HG03025 (cell line): ENCODE data around the gene MAPK4.
"Not testable (repeated sequence)": the region's sequence is repeated elsewhere in the genome, so short reads cannot be mapped to it uniquely, and the experiment has no call there.

Source experiments
- ATAC-seq: cut with Tn5 transposase; IDR thresholded peaks from one replicate; pipeline ENCODE4 v1.9.1; 2021; ENCODE audit warnings: mild to moderate bottlenecking, moderate library complexity; ENCODE audit not compliant: unreplicated experiment, low FRiP score

MAPK4 gene

DNA sequence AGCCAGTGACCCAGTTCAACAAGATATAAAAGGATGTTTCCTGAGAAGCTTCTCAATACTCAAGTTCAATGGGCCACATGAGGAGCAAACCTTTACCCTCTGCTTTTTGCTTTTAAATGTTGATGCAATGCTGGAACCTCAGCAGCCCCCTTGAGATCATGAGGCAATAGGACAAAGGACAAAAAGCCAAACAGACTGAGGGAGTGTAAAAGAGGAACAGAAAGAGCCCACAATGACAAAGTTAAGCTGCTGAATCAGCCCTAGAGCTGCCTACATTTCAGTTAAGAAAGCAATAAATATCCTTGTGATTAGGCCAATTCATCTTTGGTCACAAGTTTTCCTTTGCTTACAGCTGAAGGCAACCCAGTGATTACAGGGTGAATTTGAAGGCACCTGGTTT is 183.1 kb downstream of the MAPK4 start:
- no peak for ATAC-seq

DNA sequence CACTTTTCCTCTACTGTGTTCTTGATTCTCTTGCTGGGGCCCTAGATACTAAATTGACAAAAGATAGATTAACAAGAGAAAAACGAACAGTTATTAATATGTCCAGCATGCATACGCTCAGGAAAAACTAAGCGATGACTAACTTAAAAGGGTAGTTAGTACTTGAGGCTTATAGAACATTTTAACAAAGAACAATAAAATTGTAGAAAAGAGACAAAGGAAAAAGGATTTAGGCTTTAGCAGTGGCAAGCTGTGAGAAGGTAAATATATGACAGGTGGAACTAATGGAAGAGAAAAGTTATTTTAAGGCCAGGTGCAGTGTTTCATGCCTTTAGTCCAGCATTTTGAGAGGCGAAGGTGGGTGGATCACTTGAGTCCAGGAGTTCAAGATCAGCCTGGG is 184.4 kb downstream of the MAPK4 start:
- ATAC-seq: no peak

DNA sequence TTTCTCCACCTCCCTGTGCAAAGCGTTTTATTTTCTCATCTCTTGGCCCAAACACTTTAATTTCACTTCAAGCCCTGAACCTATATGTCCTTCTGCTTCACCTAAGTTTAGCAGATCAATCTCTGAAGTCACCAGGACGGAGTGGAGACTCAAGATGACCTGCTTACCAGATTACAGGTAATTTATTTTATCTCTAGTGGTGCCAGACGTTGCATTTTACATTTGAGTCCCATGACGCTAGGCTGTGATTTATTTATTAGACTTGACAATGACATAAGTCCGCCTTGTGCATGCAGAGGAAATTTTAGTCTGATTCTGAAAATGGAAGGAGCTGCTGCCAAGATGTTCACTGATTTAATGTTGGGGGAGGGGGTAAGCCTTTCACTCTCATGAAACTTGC is 186.1 kb downstream of the MAPK4 start:
- no peak for ATAC-seq

DNA sequence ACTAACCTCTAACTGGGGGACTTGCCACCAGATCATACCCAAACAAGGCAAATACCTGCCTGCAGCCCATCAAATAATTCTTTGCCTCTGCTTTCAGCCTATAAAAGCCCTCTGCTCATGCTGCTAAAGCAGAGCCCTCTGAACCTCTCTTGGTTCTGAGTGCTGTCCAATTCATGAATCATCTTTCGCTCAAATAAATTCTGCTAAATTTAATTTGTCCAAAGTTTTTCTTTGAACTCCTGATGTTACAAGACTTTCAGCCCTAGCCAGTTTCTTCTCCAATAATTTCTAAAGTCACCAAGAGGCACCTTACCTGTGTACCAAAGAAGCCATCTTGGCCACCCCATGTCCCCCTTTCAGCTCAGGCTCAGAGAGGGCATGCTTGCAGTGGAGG is 188.0 kb downstream of the MAPK4 start:
- no peak for ATAC-seq

DNA sequence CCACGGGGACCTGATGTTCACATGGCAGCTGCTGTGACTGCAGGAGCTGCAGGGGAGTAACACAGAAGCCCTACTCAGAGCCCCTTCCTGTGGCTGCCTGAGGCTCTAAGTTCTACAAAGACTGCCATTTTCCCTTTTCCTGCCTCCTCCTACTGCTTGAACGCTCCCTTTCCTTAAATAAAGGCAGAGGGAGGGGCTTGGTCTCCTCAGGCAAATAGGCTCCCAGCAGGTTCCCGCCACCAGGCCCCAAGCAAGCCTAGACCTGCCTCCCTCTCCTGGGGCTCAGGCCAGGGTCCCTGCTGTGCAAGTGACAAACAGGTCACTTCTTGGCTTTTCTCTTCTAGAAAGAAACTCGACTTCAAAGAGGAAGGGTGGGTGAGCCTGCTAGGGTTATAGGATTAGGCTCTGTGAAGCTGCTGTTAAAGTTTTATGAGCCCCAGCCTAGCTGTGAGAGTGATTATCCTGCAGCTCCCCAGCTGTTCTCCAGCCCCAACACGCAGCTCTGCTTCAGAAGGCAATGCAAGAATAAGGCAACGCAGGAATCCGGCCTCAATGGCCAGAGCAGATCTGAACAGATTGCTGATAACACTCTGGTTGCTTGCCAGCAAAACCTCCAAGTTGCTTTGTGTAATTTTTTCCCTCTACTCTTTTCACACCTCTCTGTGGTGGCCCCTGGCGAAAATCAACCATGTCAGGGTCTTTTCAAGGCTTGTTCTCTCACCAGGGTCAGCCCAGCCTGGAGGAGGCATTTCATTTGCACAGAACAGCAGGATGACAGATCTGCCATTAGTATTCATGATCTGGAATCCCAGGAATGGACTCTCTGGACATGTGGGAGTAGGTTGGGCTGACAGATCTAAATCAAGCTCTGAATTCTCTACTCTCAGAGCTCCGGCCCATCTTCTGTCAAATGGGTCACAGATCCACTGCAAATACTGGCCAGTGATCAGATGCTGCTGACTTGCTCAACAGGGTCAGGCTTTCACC is 188.6 kb downstream of the MAPK4 start:
- no peak for ATAC-seq

DNA sequence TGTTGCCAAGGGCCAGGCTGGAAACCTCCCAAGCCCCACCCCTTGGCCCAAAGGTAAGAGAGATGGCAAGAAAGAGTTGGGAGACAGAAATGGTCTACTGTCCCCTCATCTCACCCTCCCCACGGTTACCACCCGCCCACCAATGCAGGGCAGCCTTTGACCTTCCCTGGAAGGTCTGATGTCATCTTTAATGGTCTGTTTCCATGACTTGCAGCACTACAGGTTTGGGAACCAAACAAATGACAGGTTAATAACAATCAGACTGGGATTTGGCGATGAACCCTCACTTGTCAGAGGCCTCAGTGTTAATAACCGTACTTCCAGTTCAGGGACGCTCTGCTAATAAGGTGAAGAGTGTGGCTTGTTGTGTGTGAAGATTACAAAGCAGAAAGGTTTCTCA is 189.5 kb downstream of the MAPK4 start:
- ATAC-seq: no peak

DNA sequence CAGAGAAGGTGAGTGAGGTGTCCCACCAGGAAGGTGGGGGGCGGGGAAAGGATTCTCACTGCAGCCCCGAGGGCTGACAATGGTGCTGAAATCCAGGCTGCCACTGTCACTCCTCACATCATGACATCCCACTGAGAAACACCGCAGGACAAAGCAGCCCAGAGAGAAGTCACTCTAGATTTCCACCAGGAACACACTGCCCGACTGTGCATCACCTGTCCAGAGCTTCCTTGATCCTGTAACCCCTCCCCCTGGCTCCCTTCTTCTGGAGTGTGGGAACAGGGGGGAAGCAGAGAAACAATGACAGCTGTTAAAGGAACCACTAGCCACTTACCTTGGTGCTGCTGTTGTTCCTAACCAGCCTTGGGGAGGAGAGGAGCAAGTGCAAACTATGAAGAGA is 190.1 kb downstream of the MAPK4 start:
- no peak for ATAC-seq

DNA sequence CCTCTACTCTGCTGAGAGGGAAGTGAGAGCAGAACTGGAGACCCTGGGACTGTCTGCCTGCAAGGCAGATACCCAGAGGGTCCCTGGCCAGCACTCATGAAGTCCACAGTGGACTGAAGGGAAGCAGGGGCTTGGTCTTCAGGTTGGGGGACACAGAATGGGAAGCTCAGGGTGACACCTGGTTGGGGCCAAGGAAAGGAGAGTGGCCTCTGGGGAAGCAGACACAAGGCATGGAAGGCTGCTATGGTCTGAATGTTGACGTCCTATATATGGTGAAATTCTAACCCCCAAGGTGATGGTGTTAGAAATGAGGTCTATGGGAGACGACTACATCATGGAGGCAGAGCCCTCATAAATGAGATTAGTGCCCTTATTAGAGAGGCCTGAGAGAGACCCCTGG is 190.7 kb downstream of the MAPK4 start:
- no peak for ATAC-seq

DNA sequence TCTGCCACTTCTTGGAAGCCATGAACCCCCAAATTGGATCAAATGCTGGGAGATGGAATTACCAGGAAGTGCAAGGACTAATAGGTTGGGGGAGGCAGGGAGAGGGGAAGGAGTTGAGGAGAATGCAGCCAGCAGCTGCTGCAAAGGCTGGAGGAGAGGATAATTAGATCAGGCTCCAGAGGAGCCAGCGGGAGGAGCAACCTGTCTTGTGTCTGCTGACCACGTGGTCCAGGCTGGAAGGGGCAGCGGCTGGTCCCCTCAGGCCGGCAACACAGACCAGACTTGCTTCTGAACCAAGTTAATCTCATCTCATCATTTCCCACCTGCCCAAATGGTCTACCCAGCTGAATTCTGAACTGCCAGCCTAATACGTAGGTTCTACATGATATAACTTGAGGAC is 191.6 kb downstream of the MAPK4 start:
- no peak for ATAC-seq

DNA sequence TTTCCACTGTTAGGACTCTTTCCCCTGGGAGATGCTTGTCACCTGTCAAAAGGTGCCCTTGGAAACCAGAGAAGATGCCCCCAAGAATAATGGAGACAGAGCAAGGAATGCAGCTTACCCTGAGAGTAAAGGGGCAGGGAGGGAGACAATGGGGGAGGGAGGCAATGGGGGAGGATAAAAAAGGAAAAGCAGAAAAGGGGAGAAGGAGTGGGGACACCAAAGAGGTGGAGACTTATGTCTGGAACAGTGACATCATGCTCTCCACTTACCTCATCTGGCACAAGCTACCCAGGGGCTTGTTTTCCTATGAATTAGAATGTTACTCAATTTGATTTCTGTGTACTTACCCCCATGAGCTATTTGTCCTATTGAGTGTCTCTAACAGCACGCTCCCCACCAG is 192.1 kb downstream of the MAPK4 start:
- ATAC-seq: no peak

DNA sequence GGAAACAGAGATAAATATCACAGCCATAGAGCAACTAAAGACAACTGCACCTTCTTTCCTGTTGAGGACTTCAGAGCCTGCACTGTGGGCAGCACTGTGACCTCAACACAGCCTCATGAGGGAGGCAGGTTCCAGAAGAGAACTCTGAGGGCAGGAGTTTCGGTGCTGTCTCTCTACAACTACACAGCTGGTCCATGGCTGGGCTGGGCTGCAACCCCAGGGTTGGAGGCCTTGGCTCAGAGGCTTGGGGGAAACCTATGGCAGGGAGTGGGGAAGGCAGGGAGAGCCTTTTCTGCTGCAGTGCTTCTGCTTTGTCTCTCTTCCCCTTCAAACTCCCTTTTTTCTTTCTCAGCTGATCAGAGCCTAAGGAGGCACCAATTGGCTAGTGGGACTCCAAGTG is 193.4 kb downstream of the MAPK4 start:
- ATAC-seq: no peak

DNA sequence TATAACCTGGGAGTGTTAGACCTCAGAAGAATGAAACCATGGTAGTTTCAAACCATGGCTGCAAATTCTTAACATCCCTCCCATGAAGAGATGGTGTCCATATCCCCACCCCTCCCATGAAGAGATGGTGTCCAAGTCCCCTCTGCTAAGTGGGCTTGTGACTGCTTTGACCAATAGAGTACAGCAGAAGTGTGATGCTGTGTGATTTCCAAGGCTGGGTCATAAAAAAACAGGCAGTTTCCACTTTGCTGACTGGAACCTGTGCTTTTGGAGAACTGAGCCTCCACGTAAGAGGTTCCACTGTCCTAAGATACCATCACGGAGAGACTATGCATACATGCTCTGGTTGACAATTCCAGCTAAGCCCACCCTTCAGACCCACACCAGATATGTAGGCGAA is 194.4 kb downstream of the MAPK4 start:
- no peak for ATAC-seq

DNA sequence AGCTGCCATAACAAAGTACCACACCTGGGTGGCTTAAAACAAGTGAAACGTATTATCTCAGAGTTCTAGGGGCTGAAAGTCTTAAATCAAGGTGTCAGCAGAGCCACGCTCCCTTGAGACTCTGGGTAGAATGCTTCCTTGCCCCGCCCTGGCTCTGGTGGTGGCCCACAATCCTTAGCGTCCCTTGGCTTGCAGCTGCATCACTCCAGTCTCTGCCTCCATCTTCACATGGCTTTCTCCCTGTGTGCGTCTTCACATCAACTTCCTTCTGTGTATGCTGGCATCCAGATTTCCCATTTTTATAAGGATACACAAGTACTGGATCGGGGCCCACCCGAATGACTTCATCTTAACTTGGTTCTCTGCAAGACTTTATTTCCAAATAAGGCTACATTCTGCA is 197.5 kb downstream of the MAPK4 start:
- no peak for ATAC-seq

DNA sequence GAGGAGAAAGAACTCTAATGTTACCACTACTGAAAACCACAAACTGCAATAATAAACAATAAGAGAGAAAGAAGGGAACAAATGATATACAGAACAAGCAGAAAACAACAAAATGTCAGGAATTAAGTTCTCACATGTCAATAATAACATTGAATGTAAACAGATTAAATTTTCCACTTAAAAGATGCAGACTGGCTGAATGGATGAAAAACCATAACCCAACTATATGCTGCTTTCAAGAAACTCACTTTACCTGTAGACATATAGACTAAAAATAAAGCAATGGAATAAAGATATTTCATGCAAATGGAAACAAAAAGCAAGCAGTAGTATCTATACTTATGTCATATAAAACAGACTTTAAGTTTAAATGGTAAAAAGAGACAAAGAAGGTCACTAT is 209.6 kb downstream of the MAPK4 start:
- ATAC-seq: no peak

DNA sequence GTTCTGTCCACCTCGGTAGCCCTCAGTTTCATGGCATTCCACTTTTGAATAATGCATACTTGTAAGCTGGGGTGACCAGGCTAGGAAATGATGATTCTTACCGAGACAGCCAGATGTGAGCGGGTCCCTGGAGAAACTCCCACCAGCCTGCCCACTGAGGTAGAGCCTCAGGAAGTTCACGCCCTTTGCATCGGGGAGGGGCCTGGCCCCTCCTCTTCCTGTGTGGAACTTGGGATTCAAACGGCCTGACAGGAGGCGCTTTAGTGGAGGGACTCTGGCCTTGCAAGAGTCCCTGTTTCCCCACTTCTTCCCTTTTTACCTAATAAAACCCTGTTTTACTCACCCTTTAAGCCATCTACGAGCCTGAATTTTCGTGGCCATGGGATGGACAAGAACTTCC is 215.3 kb downstream of the MAPK4 start:
- no peak for ATAC-seq

DNA sequence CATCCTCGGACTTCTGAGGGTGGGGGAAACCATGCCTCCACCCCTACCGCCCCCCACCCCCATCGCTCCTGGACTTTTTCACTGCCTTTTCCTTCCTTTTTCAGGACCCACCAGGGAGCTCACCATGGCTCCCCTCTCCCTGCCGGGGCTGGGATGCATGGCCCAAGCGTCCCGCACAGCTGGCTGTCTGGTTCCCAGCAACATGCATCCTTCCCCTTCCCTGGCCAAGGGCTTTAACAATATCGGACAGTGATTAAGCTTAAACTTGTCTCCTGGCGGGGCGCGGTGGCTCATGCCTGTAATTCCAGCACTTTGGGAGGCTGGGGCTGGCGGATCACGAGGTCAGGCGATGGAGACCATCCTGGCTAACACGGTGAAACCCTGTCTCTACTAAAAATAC is 215.8 kb downstream of the MAPK4 start:
- ATAC-seq: no peak

DNA sequence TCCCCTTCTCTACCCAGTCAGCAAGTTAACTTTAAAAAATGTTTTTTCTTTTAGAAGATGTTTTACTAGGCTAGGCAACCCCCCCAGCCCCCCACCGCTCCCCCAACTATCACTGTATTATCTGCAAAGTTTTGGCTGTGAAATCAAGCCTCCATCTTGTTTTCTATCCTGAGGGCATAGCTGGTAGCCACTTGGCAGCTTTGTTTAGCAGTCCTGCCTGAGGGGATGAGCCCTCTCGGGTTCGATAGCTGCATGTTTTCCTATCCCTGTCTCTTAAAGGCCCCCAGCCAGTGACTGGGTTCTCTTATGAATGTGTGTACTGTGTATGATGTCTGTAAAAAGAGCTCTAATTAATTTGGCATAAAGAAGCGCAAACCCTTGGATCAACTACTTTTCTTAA is 216.5 kb downstream of the MAPK4 start:
- ATAC-seq: no peak

DNA sequence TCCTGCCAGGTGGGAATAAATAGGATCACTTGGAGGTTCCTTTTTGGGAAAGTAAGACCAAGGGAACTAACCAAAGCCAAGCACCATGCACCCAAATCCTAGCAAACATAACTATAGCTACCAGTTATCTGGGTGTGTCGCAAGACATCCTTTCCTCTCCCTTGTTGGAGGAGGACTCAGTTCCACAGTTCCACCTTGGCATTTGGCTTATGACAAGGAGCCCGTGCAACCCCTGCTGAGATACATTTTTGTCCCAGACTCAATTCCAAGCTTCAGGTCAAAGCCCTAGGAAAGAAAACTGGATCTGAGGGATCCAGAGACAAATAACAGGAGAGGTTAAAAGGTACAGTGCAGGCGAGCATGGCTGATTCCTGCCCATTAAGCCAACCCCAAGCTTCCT is 219.1 kb downstream of the MAPK4 start:
- ATAC-seq: not testable (repeated sequence)
